HG02678 (cell line): ENCODE measurements around the gene GOLM1.
A peak's percentile ranks its signal among the peaks of the same experiment; 100 is the strongest.
"Not testable (repeated sequence)": the region's sequence is repeated elsewhere in the genome, so short reads cannot be mapped to it uniquely, and the experiment has no call there.

Experiments
- ATAC-seq: cut with Tn5 transposase; IDR thresholded peaks from one replicate; pipeline ENCODE4 v1.9.1; 2021; ENCODE audit warnings: mild to moderate bottlenecking, moderate library complexity; ENCODE audit not compliant: unreplicated experiment

Gene GOLM1

GRCh38 chr9:86098824-86099700, at the start of gene GOLM1:
Gene GOLM1, minus strand, starts transcription at chr9:86099558. Its CDS starts 20,238 bp downstream, at chr9:86079320.
- ATAC-seq: peak; percentile 75

DNA sequence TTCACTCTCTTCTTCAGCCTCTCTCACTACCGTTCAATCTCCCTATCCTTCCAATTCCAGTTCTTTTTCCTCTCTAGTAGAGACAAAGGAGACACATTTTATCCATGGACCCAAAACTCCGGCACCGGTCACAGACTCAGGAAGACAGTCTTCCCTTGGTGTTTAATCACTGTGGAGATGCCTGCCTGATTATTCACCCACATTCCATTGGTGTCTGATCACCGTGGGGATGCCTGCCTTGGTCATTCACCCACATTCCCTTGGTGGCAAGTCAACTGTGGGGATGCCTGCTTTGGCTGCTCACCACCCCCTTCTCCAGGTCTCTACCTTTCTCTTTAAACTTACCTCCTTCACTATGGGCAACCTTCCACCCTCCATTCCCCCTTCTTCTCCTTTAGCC, 47.3 kb upstream of the GOLM1 start:
- ATAC-seq: not testable (repeated sequence)

- not testable (repeated sequence) for ATAC-seq
Observed at GRCh38 chr9:86145960-86146359, 46.6 kb upstream of the GOLM1 start.

- ATAC-seq: no peak
Observed at GRCh38 chr9:86142973-86143372, 43.6 kb upstream of the GOLM1 start.

DNA sequence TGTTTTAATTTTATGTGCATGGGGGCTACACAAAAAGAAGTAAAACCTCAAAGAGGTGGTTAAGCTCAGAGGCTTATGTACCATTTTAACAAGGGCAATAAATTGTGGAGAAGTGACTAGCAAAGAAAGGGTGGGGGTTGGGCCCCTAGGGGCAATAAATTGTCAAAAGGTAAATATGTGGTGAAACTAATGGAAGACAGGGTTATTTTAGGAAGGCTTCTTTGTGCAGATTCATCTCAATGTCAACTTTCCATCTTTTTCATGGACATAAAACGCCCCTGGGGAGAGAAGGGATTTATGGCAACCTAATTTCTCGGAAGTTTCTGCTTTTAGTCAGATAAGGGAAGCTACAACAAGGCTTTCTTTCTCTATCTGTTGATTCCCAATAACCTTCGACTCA, 42.5 kb upstream of the GOLM1 start:
- no peak for ATAC-seq

- no peak for ATAC-seq
Observed at GRCh38 chr9:86135371-86135770, 36.0 kb upstream of the GOLM1 start.

DNA sequence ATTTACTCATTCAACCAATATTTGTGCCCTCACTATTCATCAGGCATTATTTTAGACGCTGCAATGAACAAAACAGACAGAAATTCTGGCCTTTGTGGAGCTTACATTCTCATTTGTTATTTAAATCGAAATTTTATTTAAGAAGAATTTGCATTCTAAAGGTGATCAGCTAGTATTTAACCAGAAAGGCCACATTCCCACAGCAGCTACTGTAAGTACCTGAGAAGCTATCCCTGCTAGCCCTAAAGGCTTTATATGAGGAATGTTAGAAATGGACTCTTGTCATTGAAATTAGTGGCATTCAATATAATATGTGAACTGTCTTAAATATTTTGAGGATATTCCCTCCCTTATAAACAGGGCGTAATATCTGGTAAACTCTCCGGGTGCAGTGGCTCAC, 35.0 kb upstream of the GOLM1 start:
- no peak for ATAC-seq

GRCh38 chr9:86128235-86128822, 29.0 kb upstream of the GOLM1 start:
- no peak for ATAC-seq

DNA sequence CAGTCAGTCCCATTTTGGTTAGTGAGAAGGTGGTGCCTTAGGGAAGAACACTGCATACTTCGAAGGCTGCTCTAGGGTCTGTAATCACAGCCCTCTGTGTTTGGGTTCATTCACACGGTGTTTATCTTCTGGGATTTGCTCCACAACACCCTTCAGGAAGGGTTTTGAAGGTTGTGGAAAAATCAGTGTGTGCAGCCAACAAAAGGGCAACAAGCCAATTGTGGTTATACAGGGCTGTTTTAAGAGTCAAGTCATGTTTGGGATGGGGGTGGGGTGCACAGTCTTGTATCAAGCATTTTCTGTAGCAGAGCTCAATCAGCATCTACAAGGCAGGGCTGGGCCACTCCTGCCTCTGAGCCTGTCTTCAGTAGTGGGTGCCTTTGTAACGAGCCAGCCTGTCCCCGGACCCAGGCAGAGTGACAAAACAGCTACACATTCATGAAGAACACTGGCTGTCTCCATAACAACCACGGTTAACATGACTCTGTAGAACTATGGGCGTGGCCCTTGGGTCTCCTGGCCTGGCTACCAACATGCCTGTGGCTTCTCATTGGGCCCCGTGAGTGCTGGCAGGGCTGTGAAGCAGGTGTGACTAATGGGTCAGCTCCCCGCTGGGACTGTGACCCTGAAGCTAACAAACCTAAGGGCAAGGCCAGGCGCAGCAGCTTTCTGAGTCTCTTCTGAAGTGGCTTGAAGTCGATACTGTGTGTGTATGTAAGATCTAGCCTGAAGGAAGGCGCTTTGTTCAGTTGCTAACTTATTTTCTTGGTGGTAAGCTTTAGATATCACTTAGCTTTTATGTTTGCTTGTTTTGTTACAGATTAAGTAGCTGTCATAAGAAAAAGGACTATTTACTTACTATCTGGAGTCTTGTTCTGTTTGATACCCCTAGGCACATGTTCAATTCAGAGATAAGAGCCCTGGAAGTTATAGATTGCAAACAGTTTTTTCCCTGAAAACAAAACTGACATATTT, 27.9 kb upstream of the GOLM1 start:
- no peak for ATAC-seq

DNA sequence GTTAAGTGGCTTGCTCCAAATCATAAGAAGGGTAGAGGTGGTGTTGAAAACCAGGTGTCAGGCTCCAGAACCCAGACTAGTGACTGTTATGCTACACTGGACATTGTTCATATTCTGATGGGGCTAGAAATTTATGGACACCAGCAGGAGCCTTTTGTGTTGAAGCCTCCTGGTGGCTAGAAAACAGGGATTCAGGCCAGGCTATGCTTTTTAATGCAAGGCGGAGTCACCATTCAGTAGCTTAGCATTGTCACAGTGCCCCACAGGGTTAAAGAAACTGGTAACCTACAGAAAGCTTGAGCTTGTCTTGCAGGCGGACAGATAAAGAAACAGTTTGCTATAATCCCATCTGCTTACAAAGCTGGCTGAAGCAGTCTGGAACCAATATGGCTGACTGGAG, 23.0 kb upstream of the GOLM1 start:
- ATAC-seq: no peak

GRCh38 chr9:86119457-86119856, 20.1 kb upstream of the GOLM1 start:
- ATAC-seq: no peak

- ATAC-seq: no peak
Observed at GRCh38 chr9:86116425-86116824, 17.1 kb upstream of the GOLM1 start.

- ATAC-seq: no peak
Observed at GRCh38 chr9:86115886-86116285, 16.5 kb upstream of the GOLM1 start.

DNA sequence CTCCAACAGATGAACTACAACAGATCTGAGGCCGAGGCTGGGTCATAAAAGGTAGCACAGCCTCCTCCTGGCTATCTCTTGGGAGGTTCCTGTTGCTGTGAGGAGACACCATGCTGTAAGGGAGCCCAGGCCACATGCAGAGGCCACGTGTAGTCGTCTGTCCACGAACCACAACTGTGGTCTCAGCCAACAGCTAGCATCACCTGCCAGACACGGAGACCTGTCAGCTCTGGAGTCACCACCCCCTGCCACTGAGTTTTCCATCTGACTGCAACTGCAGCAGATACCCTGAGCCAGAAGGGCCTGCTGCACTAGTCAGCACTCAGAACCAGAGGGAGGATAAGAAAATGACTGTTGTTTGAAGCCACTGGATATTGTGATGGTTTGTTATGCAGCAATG, 12.7 kb upstream of the GOLM1 start:
- ATAC-seq: no peak

DNA sequence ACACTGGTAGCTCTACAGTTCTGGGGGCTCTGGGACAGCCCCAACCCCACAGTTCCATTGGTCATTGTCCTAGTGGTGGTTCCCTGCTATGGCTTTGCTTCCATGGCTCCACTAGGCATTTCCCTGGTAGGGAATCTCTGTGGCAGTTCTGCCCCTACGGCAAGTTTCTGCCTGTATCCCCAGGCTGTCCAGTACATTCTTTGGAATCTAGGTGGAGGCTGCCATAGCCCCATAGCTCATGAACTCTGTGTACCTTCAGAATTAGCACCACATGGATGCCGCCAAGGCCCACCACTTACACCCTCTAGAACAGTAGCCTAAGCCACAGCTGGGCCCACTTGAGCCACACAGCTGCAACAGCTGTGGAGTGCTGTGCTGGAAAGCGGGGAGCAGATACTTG, 3.3 kb upstream of the GOLM1 start:
- ATAC-seq: no peak

- ATAC-seq: no peak
Observed at GRCh38 chr9:86099701-86100364, 475 bp upstream of the GOLM1 start.

DNA sequence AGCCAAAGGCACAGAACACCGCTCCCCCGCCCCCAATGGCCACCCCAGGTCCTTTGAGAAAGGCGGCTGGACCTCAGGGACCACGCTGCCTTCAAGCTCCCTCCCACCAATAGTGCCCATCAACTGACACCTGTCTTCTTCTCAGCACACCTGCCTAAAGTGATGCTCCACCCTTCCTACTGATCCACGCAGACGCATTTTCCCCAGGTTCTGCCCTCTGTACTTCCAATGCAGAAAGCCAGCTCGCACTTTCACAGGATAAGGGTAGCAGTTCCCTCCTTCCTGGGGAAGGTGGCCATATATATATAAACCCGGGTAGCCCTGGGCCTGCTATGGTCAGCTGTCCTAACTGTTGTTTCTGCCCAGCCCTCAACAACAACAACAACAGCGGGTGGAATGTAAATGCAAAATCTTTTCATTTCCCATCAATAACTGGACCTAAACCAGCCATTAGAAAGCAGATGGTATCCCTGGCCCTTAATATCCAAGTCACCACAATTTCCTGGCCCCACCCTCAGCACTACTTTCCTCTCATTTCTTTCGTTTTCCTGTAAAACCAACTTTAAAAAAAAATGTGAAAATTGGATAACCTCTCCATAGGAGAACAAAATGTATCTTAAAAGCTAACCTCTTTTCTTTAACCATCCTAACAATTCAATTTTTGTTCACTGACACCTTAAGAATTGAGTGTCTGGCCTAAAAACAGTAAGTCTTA, 1.7 kb downstream of the GOLM1 start:
- no peak for ATAC-seq

DNA sequence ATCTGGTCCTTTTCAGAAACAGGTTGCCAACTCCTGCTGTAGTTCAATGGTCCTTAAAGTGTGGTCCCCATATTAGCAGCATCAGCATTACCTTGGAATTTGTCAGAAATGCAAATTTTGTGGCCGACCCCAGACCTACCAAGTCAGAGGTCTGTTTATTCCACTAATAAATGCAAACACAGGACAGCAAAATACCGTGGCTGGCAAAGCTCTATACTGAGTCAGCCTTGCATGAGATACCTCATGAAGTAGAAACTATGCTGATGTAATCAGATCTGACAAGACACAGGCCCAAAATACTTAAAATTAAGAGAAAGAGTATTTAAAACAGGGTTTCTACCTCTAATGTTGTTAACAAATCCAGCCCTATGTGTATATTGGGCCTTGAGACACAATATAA, 3.0 kb downstream of the GOLM1 start:
- ATAC-seq: no peak

DNA sequence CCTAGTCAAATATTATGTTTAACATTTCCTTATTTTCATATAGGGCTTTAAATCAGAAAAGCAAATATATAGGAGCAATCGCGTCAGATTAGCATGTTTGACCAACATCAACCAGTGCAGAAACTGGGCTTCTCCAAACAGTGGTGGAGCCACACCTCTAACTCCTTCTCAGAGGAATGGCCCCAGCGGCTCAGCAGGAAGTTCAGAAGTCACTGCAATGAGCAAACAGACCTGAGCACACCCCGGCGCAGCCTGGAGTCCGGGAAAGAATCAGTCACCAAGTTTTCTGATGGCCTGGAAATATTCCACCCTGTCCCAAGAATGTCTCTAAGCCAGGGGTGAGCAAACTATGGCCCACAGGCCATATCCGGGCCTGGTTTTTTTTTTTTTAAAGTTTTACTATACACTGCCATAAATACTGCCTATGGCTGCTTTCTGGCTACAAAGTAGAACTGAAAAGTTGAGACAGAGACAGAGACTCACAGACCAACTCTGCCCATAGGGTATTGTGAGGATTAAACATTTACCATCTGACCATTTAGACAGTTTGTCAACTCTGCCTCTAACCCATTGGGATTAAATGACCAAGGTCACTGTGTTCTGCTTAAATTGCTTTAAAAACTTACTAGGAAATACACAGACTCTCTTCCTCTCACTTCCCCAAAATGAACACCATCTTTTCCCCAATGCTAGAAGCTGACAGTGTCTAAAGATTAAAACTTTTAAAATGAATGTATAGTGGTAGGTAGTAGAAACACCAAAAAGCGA, 5.4 kb downstream of the GOLM1 start:
- ATAC-seq: peak; percentile 43
